Upper lobe of right lung (tissue), 1 donor: ENCODE results near the gene IER2. TPM values are rescaled to one million over a fixed set of nuclear protein-coding genes. Genes with fewer than 3 reads are reported as not detected.

Experiments used
- ATAC-seq: fragments of 200-7000 bp; cut with Tn5 transposase; one replicate; pipeline ENCODE4 v1.9.1; 2020; ENCODE audit warnings: mild to moderate bottlenecking, moderate library complexity
- DNase-seq: peaks from one replicate; pipeline ENCODE4 v3.0.0-alpha.2; 2020
- H3K27ac ChIP-seq: fragments of 200-600 bp; one replicate; pipeline ENCODE4 v1.8.0; 2022
- H3K27me3 ChIP-seq: fragments of 200-600 bp; one replicate; pipeline ENCODE4 v1.8.0; 2022; ENCODE audit warnings: mild to moderate bottlenecking
- H3K36me3 ChIP-seq: fragments of 200-600 bp; one replicate; pipeline ENCODE4 v1.8.0; 2022
- H3K4me1 ChIP-seq: fragments of 200-600 bp; one replicate; pipeline ENCODE4 v1.8.0; 2022
- H3K4me3 ChIP-seq: fragments of 200-600 bp; one replicate; pipeline ENCODE4 v1.8.0; 2022; ENCODE audit warnings: mild to moderate bottlenecking
- H3K9me3 ChIP-seq: fragments of 200-600 bp; one replicate; pipeline ENCODE4 v1.8.0; 2022
- CTCF ChIP-seq: fragments of 200-600 bp; IDR thresholded peaks from one replicate; pipeline ENCODE4 v1.8.0; 2022; ENCODE audit warnings: antibody characterized with exemption
- intact Hi-C: fragments of 100-400 bp; cut with DNase I; formaldehyde crosslinking; loops from one replicate; pipeline ENCODE4 v1.11.0; 2022
- long read RNA-seq: library from polyadenylated mRNA; unstranded; transcript quantifications from one replicate; pipeline ENCODE4 v2.0.0, GENCODE V29; 2021
- total RNA-seq: library from RNA; stranded (reverse); fragmentation: NEBNext Ultra II Directional; extraction: Animal tissue kit (Norgen Biotek cat#: 25700); gene quantifications from one replicate; pipeline ENCODE4 v1.2.1, GENCODE V29; 2021
- donor health status: DM: no; HTN: yes; CAD: no; lungs with severe emphysema.

IER2 gene
- 104 TPM for total RNA-seq
- long read RNA-seq, transcript IER2-203 (1 exons, 2,934 nt): major isoform, 219 of 220 reads
- long read RNA-seq, partial matches to known transcripts: 0 of 220 reads
- long read RNA-seq, other reads (novel, unspliced or antisense): 1 of 220 reads

GRCh38 chr19:13150187-13150930 lies at the start of gene IER2, which contains the start of gene STX10:
TSS of gene IER2 (plus strand) at chr19:13150411. CDS start at chr19:13153187, 2,776 bp downstream.
TSS of gene STX10 (minus strand) at chr19:13150375. CDS start at chr19:13150173, 202 bp downstream.
- intact Hi-C loops: no loop called here
- H3K4me3 ChIP-seq: peak within 1 kb of the TSS; percentile 96
- DNase-seq (peak; percentile 98), ATAC-seq (peak; percentile 77)
- no peaks in the 10 kb centered on the region for H3K9me3 ChIP-seq
- peaks cover 1% of the 10 kb centered on the region for H3K36me3 ChIP-seq
- peak; percentile 47 for TF ChIP-seq CTCF
- H3K4me1 ChIP-seq: peaks cover 14% of the 10 kb centered on the region
- H3K27ac ChIP-seq: peak within 1 kb of the TSS; percentile 99
- H3K27me3 ChIP-seq: no peaks in the 10 kb centered on the region

- Histone ChIP-seq H3K27ac (peak overlapping the region; percentile 89), H3K4me1 (peaks cover 57% of the 10 kb centered on the region), H3K36me3 (no peaks in the 10 kb centered on the region), H3K4me3 (peak overlapping the region; percentile 55), H3K27me3 (no peaks in the 10 kb centered on the region), H3K9me3 (no peaks in the 10 kb centered on the region)
- DNase-seq (no peak), ATAC-seq (no peak)
- peak; percentile 43 for TF ChIP-seq CTCF
- intact Hi-C loops: no loop called here
These were observed 49.2 kb upstream of the IER2 start for GRCh38 chr19:13100841-13101589.

GRCh38 chr19:13101590-13102415 lies 48.4 kb upstream of the IER2 start:
- peak overlapping the region; percentile 55 for H3K4me3 ChIP-seq
- no peaks in the 10 kb centered on the region for H3K27me3 ChIP-seq
- no peaks in the 10 kb centered on the region for H3K9me3 ChIP-seq
- intact Hi-C loops: no loop called here
- peaks cover 51% of the 10 kb centered on the region for H3K4me1 ChIP-seq
- no peak for TF ChIP-seq CTCF
- H3K36me3 ChIP-seq: no peaks in the 10 kb centered on the region
- no peak for DNase-seq
- ATAC-seq: no peak
- H3K27ac ChIP-seq: peak overlapping the region; percentile 89

- intact Hi-C loops: no loop called here
- TF ChIP-seq CTCF: no peak
- H3K4me3 ChIP-seq: peak overlapping the region; percentile 55
- H3K27ac ChIP-seq: peak overlapping the region; percentile 89
- H3K27me3 ChIP-seq: no peaks in the 10 kb centered on the region
- ATAC-seq: no peak
- no peaks in the 10 kb centered on the region for H3K9me3 ChIP-seq
- peaks cover 51% of the 10 kb centered on the region for H3K4me1 ChIP-seq
- no peak for DNase-seq
- H3K36me3 ChIP-seq: peaks cover 4% of the 10 kb centered on the region
These were observed 47.9 kb upstream of the IER2 start for GRCh38 chr19:13102416-13102665.
